NAMALWA (cell line): Measurements from ENCODE around the gene SREK1IP1.

ENCODE experiments used
- DNase-seq: peaks from one replicate; pipeline ENCODE4 v3.0.0-alpha.2; 2015; ENCODE audit warnings: low spot score

SREK1IP1 gene

DNA sequence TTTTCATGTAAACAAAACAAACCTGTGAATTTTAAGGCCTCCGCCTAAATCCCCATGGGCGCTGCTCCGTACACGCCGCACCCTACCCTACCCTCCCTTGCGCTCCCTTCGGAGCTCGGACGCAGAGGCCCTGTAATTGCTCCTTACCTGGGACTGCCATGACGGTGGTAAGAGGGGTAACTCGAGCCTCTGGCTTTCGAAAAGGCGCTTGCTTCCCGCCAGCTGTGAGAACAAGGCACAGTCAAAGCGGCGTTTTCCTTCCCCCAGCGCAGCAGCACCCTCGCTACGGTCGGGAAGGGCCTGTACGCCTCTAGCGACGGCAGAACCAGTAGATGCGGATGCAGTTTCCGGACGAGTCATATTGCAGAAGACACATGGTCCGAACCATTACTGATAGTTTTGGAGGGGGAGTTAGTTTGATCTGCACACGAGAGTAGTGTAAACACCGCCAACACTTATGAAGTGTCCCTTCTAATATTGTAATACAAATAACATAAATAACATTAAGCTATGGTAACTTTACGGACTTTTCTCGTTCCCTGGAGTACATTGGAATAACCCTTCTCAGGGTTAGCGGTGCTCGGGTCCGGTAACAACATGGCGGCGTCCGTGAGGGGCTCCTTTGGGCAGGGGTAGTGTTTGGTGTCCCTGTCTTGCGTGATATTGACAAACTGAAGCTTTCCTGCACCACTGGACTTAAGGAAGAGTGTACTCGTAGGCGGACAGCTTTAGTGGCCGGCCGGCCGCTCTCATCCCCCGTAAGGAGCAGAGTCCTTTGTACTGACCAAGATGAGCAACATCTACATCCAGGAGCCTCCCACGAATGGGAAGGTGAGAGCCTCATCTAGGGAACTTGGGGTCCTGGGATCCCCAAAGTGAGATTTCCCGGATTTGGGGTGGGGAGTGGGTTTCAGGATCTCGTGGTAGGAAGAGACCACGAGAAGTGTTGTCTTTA, at the start of gene SREK1IP1, which contains the start of gene CWC27:
Gene SREK1IP1 (minus strand): TSS at position 334 of the 955 bp plus-strand sequence. CDS start 174 bp downstream, at position 160.
Gene CWC27 (plus strand): TSS at position 573 of the 955 bp plus-strand sequence. CDS start 217 bp downstream, at position 790.
- peak; percentile 94 for DNase-seq

GRCh38 chr5:64818245-64818644, 49.8 kb upstream of the SREK1IP1 start:
- no peak for DNase-seq

DNA sequence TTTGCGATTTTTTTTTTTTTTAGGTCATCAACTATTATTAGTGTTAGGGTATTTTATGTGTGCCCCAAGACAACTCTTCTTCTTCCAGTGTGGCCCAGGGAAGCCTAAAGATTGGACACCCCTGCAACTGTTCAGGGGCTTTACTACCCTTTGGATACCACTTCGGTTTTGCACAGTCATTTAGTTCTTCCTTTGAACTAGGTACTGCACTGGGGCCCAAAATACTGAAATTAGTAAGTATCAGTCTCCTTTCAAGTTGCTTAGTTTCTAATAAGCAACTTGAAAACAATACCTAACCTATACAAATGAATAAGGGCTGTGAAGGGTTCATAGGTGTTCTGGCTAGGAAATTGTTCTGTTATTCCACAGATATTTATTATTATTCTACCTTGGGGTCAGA, 45.6 kb upstream of the SREK1IP1 start:
- no peak for DNase-seq

GRCh38 chr5:64811050-64811640, 42.7 kb upstream of the SREK1IP1 start:
- DNase-seq = peak; percentile 67

DNA sequence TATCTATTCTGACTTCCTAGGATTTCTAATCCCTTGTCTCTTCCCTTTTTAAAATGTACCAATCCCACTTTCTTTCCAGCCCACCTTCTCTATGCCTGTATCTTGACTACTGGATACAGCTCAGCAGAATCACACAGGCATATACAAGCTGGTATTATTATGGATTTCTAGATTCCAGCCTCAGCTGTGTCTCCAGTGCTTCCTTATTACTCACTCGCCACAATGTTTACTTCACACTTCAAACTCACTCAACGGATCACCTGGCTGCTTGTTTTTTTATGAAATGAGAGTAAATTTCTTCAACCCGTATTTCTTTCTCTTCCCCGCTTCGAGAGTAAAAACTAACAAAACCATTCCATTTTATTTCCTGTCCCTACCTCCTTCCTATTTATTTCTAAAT, 39.0 kb upstream of the SREK1IP1 start:
- DNase-seq = no peak

DNA sequence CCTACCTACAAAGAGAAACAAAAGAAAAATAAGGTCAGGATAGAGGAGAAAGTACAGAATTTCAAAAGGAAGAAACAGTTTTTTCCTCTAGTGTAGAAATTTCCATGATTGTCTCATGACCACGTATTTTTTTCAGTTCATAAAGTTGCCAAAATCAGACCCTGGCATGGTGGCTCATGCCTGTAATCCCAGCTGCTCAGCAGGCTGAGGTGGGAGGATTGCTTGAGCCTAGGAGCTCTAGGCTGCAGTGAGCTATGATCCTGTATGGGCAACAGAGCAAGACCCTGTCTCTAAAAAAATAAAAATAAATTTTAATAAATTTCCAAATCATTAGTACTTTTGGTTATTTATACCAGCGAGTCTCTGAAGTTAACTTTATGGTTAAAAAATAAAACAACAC, 38.0 kb upstream of the SREK1IP1 start:
- no peak for DNase-seq

DNA sequence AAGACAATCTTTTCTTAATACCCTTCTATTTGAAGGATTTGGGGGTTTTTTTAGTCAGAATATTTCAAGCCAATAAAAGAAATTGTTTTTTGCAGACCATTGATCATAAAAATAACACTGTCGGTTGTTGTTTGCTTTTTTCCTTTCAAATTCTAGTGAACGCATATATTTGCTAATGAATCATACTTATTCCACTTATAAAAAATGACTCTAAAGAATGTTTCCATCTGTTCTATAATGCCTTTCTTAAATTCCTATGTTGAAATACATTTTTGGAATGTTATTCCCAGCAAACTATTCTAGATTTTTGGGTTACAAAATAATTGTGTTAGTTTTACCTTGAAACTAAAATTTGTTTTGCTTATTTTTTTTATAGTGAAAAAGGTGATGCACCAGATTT, 32.4 kb upstream of the SREK1IP1 start:
- DNase-seq = no peak

DNA sequence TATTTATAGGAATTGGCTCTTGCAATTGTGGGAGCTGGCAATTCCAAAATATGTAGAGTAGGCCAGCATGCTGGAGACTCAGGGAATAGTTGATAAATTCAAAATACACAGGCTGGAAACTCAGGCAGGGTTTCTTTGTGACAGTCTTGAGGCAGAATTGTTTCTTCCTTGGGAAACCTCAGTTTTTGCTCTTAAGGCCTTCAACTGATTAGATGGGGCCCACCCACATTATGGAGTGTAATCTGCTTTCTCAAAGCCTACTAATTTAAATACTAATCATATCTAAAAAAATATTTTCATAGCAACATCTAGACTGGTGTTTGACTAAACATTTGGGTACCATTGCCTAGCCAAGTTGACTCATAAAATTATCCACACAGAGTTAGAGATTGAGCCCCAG, 27.8 kb upstream of the SREK1IP1 start:
- no peak for DNase-seq

DNA sequence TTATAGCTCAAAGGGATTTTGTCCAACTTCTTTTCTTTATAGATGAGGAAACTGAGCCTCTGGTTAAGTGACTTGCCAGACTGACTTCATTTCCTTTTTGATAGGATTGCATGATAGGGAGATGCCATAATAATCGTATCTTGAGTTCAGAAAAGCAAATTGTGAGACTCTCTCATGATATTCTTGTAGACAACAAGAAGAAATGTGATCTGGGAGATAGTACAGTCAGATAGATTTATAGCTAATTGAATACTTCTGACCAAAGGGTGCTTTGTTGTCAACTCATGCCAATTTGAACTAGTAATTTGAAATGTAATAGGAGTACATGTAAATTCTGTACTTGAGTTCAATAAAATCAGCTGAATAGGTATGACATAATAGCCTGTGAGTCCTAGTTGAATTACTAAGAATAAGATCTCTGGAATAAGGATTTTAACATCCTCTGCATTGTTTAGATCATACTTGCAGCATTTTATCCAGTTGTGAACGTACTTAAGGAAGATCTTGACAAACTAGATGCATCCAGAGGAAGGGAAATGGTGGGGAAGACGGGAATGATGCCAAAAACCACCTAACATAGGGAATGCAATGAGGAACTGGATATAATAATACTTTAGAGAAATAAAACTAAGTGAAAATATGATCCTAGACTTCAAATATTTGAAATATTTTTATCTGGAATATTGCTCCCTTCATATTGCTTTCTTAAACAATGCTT, 25.7 kb upstream of the SREK1IP1 start:
- no peak for DNase-seq

- no peak for DNase-seq
These were observed 24.0 kb upstream of the SREK1IP1 start for GRCh38 chr5:64792469-64792868.

DNA sequence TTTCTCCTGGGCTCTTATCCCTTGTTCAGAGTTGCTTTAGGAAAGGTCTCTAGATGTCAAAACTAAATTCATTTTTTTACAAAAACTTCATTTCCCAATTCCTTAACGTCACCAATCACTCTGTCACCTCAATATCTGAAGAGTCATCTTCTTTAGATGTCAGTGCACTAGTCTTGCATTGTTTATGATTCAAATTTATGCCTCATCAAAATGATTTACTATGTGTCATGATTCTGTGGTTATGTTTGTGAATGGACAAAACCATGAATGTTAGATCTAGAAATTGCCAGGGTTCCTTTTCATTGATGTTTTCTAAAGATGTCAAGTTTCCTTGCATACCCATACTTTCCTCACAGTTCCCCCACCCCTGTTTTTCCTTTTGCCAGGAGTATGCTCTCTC, 21.7 kb upstream of the SREK1IP1 start:
- no peak for DNase-seq

DNA sequence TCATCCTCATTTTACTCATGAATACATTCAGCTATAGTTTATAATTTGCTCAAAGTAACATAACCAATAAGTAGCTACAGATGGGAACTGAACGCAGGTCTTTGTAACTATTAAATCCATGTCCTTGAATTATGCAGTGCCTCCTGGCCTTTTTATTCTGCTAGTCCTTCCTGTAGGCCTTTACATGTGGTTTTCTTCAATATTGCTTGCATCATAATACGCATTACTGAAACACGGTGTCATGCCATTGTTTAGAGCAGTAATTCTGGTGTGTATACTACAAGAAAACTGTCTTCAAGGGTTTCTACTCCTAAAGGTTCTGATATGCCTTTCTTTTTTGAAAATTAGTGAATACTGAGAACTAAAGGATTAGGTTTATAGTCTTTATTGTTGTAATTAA, 21.0 kb upstream of the SREK1IP1 start:
- DNase-seq = no peak

DNA sequence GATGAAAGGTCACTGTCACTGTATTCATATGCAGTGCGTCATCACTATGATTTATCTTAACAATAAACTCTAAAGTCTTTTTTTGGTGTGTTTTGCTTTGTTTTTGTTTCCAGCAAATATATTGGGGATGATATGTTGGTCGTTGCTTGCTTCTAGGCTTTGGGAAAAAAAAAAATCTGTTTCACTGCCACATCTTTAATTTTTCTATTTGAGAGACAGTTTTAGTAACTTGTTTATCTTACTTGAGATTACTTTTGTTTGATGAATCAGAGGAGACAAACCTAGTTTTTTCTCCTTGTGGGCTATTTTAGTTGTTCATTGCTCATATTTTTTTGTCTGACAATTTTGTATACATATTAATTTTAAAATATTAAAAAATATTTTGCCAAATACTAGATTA, 19.7 kb upstream of the SREK1IP1 start:
- DNase-seq = no peak

- DNase-seq = no peak
These were observed 17.9 kb upstream of the SREK1IP1 start for GRCh38 chr5:64786372-64786771.

GRCh38 chr5:64784451-64785025, 16.0 kb upstream of the SREK1IP1 start:
- DNase-seq = peak; percentile 84

- no peak for DNase-seq
These were observed 6.8 kb upstream of the SREK1IP1 start for GRCh38 chr5:64775291-64775690.

DNA sequence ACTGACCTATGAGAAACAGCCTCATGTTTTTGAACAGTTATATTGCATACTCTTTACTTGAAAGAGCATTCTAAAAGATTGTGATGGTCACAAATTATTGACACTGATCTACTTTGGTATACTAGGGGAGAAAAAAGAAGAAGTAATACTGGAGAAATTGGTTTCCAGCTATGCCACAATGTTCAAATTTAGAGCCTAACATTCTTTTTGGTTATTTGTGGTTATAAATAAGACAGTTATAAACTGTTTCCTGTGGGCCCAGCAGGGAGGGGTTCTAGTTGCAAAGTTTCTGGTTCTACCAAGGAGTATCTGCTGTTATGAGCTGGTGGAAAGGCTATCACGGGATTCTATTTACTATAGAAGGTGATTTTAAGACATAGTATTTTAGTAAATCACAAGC, 5.0 kb upstream of the SREK1IP1 start:
- peak; percentile 36 for DNase-seq

- DNase-seq = no peak
These were observed 3.2 kb upstream of the SREK1IP1 start for GRCh38 chr5:64771736-64772135.

DNA sequence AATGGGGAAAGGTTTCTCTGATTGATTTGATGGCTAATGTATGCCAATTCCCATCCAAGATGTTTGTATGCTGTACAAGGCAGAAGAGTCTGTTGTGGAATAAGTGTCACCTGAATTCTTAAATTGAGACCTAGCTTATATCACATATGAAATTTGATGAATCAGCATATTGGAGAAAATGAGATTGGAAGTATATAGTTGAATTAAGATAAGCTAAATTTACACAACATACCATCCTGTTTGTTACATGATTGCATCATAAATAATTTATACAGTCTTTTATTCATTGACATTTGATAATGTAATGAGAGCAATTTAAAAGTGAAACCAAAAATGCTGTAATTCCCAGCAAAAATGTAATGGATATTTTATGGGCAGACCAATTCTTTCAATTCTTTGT, 1.4 kb upstream of the SREK1IP1 start:
- DNase-seq = no peak

GRCh38 chr5:64767959-64768357, 533 bp downstream of the SREK1IP1 start:
- DNase-seq = no peak

DNA sequence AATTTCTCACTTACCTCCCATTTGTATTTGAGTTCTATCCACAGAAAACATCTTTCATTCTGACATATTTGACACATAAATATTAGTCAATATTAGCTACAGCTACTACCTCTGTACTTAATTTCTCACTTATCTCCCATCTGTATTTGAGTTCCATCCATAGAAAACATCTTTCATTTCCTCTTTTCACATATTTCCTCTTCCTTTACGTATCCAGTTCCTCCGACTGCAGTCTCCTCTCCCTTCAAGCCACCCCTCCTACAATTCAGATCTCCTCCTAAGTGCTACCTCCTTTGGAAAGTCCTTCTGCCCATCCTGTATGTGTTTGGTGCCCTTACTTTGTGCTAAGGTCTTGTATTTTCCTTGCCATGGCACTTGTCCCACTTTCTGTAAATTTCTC, 1.6 kb downstream of the SREK1IP1 start:
- no peak for DNase-seq

GRCh38 chr5:64765804-64766504, 2.5 kb downstream of the SREK1IP1 start:
- DNase-seq = no peak
